Midbrain (tissue), 1 donor: ENCODE results near the gene TMEM223.
"Not testable (repeated sequence)": the region's sequence is repeated elsewhere in the genome, so short reads cannot be mapped to it uniquely, and the experiment has no call there.

ENCODE experiments used
- DNase-seq: peaks from one replicate; lab custom pipeline; 2025; lab: John Stamatoyannopoulos, UW

TMEM223 gene

GRCh38 chr11:62799486-62799885 is 7.7 kb upstream of the TMEM223 start:
- DNase-seq = no peak

- DNase-seq = no peak
These were observed 4.5 kb upstream of the TMEM223 start for GRCh38 chr11:62796281-62796680.

GRCh38 chr11:62794201-62794775 is 2.5 kb upstream of the TMEM223 start:
- DNase-seq = no peak

- no peak for DNase-seq
These were observed 383 bp upstream of the TMEM223 start for GRCh38 chr11:62792202-62792575.

- no peak for DNase-seq
These were observed 2.2 kb downstream of the TMEM223 start for GRCh38 chr11:62789576-62789975.

GRCh38 chr11:62788991-62789390 is 2.8 kb downstream of the TMEM223 start:
- DNase-seq = no peak

GRCh38 chr11:62787005-62787759 is 4.6 kb downstream of the TMEM223 start, which contains the start of gene TMEM179B:
Gene TMEM179B (plus strand): TSS chr11:62787402. CDS start chr11:62787432, 30 bp downstream.
- DNase-seq = peak; percentile 98

- DNase-seq = peak; percentile 88
These were observed 5.3 kb downstream of the TMEM223 start for GRCh38 chr11:62786318-62787004.

GRCh38 chr11:62782753-62783152 is 9.1 kb downstream of the TMEM223 start:
- DNase-seq = no peak

- DNase-seq = no peak
These were observed 13.4 kb downstream of the TMEM223 start for GRCh38 chr11:62778441-62778840.

- DNase-seq = no peak
These were observed 14.4 kb downstream of the TMEM223 start for GRCh38 chr11:62777389-62777788.

- DNase-seq = no peak
These were observed 16.2 kb downstream of the TMEM223 start for GRCh38 chr11:62775646-62776045.

GRCh38 chr11:62774407-62774806 is 17.4 kb downstream of the TMEM223 start:
- no peak for DNase-seq

- peak; percentile 97 for DNase-seq
These were observed 20.4 kb downstream of the TMEM223 start, which contains the start of gene TAF6L for GRCh38 chr11:62771144-62772021. Gene TAF6L (plus strand): TSS chr11:62771396. CDS start chr11:62775784, 4,388 bp downstream.

GRCh38 chr11:62770778-62771143 is 21.0 kb downstream of the TMEM223 start:
- DNase-seq = peak; percentile 74

- DNase-seq = not testable (repeated sequence)
These were observed 31.0 kb downstream of the TMEM223 start for GRCh38 chr11:62760867-62761227.

GRCh38 chr11:62757846-62758788 is 33.7 kb downstream of the TMEM223 start:
- DNase-seq = no peak

- no peak for DNase-seq
These were observed 36.7 kb downstream of the TMEM223 start for GRCh38 chr11:62755086-62755615.

- DNase-seq = peak; percentile 98
These were observed 37.8 kb downstream of the TMEM223 start, which contains the start of gene ZBTB3 for GRCh38 chr11:62753736-62754603. Gene ZBTB3 (minus strand): TSS chr11:62754160. CDS start chr11:62753664, 496 bp downstream.
